Stimulated activated CD4-positive, alpha-beta T cell treated with anti-CD3 and anti-CD28 coated beads, Interleukin-1b, Interleukin-23, amount 100 ng/mL, for 24 hours (primary cell): ENCODE measurements around the gene B3GAT1.

Source experiments
- DNase-seq, 4 experiments: peaks; one replicate each; pipeline ENCODE4 v3.0.0-alpha.2; 2020; ENCODE audit warnings: low read depth in 4 of 4, low spot score in 1 of 4

B3GAT1 gene

GRCh38 chr11:134374171-134374570 lies 37.9 kb downstream of the B3GAT1 start:
- DNase-seq, result no peak

GRCh38 chr11:134373591-134374052 lies 38.4 kb downstream of the B3GAT1 start:
- DNase-seq, result no peak

- no peak for DNase-seq
These were observed 39.1 kb downstream of the B3GAT1 start for GRCh38 chr11:134372961-134373360.

- no peak for DNase-seq
These were observed 39.5 kb downstream of the B3GAT1 start for GRCh38 chr11:134372536-134372935.

GRCh38 chr11:134371436-134372185 lies 40.4 kb downstream of the B3GAT1 start:
- no peak for DNase-seq

GRCh38 chr11:134370526-134371435 lies 41.3 kb downstream of the B3GAT1 start:
- DNase-seq, result no peak

- DNase-seq, result no peak
These were observed 42.2 kb downstream of the B3GAT1 start for GRCh38 chr11:134369656-134370525.

GRCh38 chr11:134367781-134368180 lies 44.3 kb downstream of the B3GAT1 start:
- no peak for DNase-seq

- DNase-seq, result no peak
These were observed 45.8 kb downstream of the B3GAT1 start for GRCh38 chr11:134366254-134366653.

GRCh38 chr11:134365011-134365925 lies 46.8 kb downstream of the B3GAT1 start:
- DNase-seq, result no peak

- DNase-seq, result no peak
These were observed 47.8 kb downstream of the B3GAT1 start for GRCh38 chr11:134364261-134364660.

GRCh38 chr11:134363592-134363991 lies 48.5 kb downstream of the B3GAT1 start:
- no peak for DNase-seq

GRCh38 chr11:134363161-134363560 lies 48.9 kb downstream of the B3GAT1 start:
- DNase-seq, result no peak

- no peak for DNase-seq
These were observed 49.7 kb downstream of the B3GAT1 start for GRCh38 chr11:134362192-134362901.

GRCh38 chr11:134361661-134362060 lies 50.4 kb downstream of the B3GAT1 start:
- DNase-seq, result no peak

GRCh38 chr11:134360050-134360835 lies 51.8 kb downstream of the B3GAT1 start:
- DNase-seq, result peak; percentile 42 to 66 (median 48)

- no peak for DNase-seq
These were observed 52.4 kb downstream of the B3GAT1 start for GRCh38 chr11:134359646-134360045.

- no peak for DNase-seq
These were observed 53.1 kb downstream of the B3GAT1 start for GRCh38 chr11:134358856-134359490.
